H9 (cell line): ENCODE measurements around the gene DNM2. TPM values are rescaled to one million over a fixed set of nuclear protein-coding genes. Genes with fewer than 3 reads are reported as not detected.

Experiments
- DNase-seq: peaks from one replicate; pipeline ENCODE4 v3.0.0-alpha.2; 2017
- H2AFZ ChIP-seq: one replicate; pipeline ENCODE4 v1.6.1; 2013; ENCODE audit warnings: mild to moderate bottlenecking, low read length, control low read depth, moderate library complexity
- H2AK5ac ChIP-seq: 2 replicates; pipeline ENCODE4 v1.6.1; 2013; ENCODE audit warnings: low read length, control low read depth, mixed read lengths; ENCODE audit not compliant: insufficient read length
- H2BK120ac ChIP-seq: one replicate; pipeline ENCODE4 v1.6.1; 2013; ENCODE audit warnings: low read depth, mild to moderate bottlenecking, low read length, control low read depth, inconsistent platforms; ENCODE audit not compliant: poor library complexity, severe bottlenecking
- H2BK12ac ChIP-seq: 2 replicates; pipeline ENCODE4 v1.6.1; 2013; ENCODE audit warnings: low read length, control low read depth, mixed read lengths, low read depth; ENCODE audit not compliant: insufficient read length
- H2BK15ac ChIP-seq: 2 replicates; pipeline ENCODE4 v1.6.1; 2013; ENCODE audit warnings: low read depth, low read length, control low read depth
- H2BK20ac ChIP-seq: one replicate; pipeline ENCODE4 v1.6.1; 2013; ENCODE audit warnings: low read depth, mild to moderate bottlenecking, low read length, control low read depth, inconsistent platforms; ENCODE audit not compliant: poor library complexity, severe bottlenecking
- H2BK5ac ChIP-seq: 2 replicates; pipeline ENCODE4 v1.6.1; 2013; ENCODE audit warnings: low read length, control low read depth, mixed read lengths; ENCODE audit not compliant: insufficient read length
- H3K14ac ChIP-seq: 2 replicates; pipeline ENCODE4 v1.6.1; 2013; ENCODE audit warnings: low read length, control low read depth; ENCODE audit not compliant: insufficient read depth
- H3K18ac ChIP-seq: 2 replicates; pipeline ENCODE4 v1.6.1; 2013; ENCODE audit warnings: low read depth, mild to moderate bottlenecking, mixed read lengths, low read length, control low read depth; ENCODE audit not compliant: insufficient read length
- H3K23ac ChIP-seq: 2 replicates; pipeline ENCODE4 v1.6.1; 2013; ENCODE audit warnings: low read length, control low read depth, mixed read lengths, low read depth; ENCODE audit not compliant: insufficient read length
- H3K23me2 ChIP-seq: 2 replicates; pipeline ENCODE4 v1.6.1; 2013; ENCODE audit warnings: low read depth, mild to moderate bottlenecking, mixed read lengths, low read length, control low read depth; ENCODE audit not compliant: insufficient read length, poor library complexity, severe bottlenecking
- H3K27ac ChIP-seq: 2 replicates; pipeline ENCODE4 v1.5.1; 2013; ENCODE audit warnings: low read length, control low read depth, mixed read lengths, low read depth; ENCODE audit not compliant: insufficient read length
- H3K27me3 ChIP-seq: 2 replicates; pipeline ENCODE4 v1.6.1; 2013; ENCODE audit warnings: low read length, control low read depth, inconsistent platforms; ENCODE audit not compliant: insufficient read depth
- H3K4ac ChIP-seq: 2 replicates; pipeline ENCODE4 v1.6.1; 2013; ENCODE audit warnings: low read depth, mild to moderate bottlenecking, control low read depth, inconsistent platforms, low read length, moderate library complexity
- H3K4me1 ChIP-seq: 2 replicates; pipeline ENCODE4 v1.6.1; 2013; ENCODE audit warnings: low read length, control low read depth, inconsistent platforms; ENCODE audit not compliant: insufficient read depth
- H3K4me2 ChIP-seq: 2 replicates; pipeline ENCODE4 v1.6.1; 2013; ENCODE audit warnings: low read length, control low read depth, mixed read lengths; ENCODE audit not compliant: insufficient read length, insufficient read depth
- H3K56ac ChIP-seq: 2 replicates; pipeline ENCODE4 v1.6.1; 2013; ENCODE audit warnings: low read depth, mild to moderate bottlenecking, mixed read lengths, low read length, control low read depth; ENCODE audit not compliant: insufficient read length
- H3K79me1 ChIP-seq: 2 replicates; pipeline ENCODE4 v1.6.1; 2013; ENCODE audit warnings: low read depth, mild to moderate bottlenecking, moderate library complexity, low read length, control low read depth, inconsistent platforms; ENCODE audit not compliant: insufficient read depth, poor library complexity, severe bottlenecking
- H3K79me2 ChIP-seq: 2 replicates; pipeline ENCODE4 v1.6.1; 2013; ENCODE audit warnings: low read length, control low read depth, inconsistent platforms; ENCODE audit not compliant: insufficient read depth
- H3K9ac ChIP-seq: 2 replicates; pipeline ENCODE4 v1.6.1; 2013; ENCODE audit warnings: low read length, control low read depth, mixed read lengths; ENCODE audit not compliant: insufficient read length; ENCODE audit errors: extremely low read depth
- H3K9me3 ChIP-seq: one replicate; pipeline ENCODE4 v1.6.1; 2013; ENCODE audit warnings: low read depth, low read length, inconsistent platforms; ENCODE audit not compliant: control insufficient read depth
- H3T11ph ChIP-seq: one replicate; pipeline ENCODE4 v1.6.1; 2013; ENCODE audit warnings: mild to moderate bottlenecking, low read length, control low read depth, inconsistent platforms
- H4K20me1 ChIP-seq: one replicate; pipeline ENCODE4 v1.6.1; 2013; ENCODE audit not compliant: control insufficient read depth, insufficient read length, insufficient read depth
- H4K5ac ChIP-seq: 2 replicates; pipeline ENCODE4 v1.6.1; 2013; ENCODE audit warnings: low read depth, mild to moderate bottlenecking, mixed read lengths, low read length, control low read depth; ENCODE audit not compliant: insufficient read length
- H4K8ac ChIP-seq: replicated peaks from 2 replicates; pipeline ENCODE4 v1.6.1; 2013; ENCODE audit warnings: low read length, control low read depth, mixed read lengths, low read depth; ENCODE audit not compliant: insufficient read length
- H4K91ac ChIP-seq: 2 replicates; pipeline ENCODE4 v1.6.1; 2013; ENCODE audit warnings: low read depth, mild to moderate bottlenecking, moderate library complexity, mixed read lengths, low read length, control low read depth; ENCODE audit not compliant: insufficient read length
- H3K27ac Mint-ChIP-seq, 3 experiments: 2 replicates in 2 of 3; 3 replicates in 1 of 3; pipeline ENCODE4 v1.8.0; 2020 to 2021; ENCODE audit warnings: mixed read lengths in 3 of 3, mild to moderate bottlenecking in 1 of 3, moderate library complexity in 1 of 3
- H3K27me3 Mint-ChIP-seq: 2 replicates; pipeline ENCODE4 v1.8.0; 2021; ENCODE audit warnings: low read depth, mild to moderate bottlenecking, moderate library complexity, mixed read lengths
- H3K36me3 Mint-ChIP-seq, 3 experiments: 2 replicates in 2 of 3; 3 replicates in 1 of 3; pipeline ENCODE4 v1.8.0; 2020 to 2021; ENCODE audit warnings: low read depth in 3 of 3, mixed read lengths in 3 of 3; ENCODE audit not compliant: insufficient read depth in 1 of 3
- H3K4me1 Mint-ChIP-seq, 2 experiments: 2 replicates each; pipeline ENCODE4 v1.8.0; 2020; ENCODE audit warnings: mixed read lengths in 2 of 2
- H3K4me3 Mint-ChIP-seq, 2 experiments: 2 replicates in 1 of 2; 3 replicates in 1 of 2; pipeline ENCODE4 v1.8.0; 2020 to 2021; ENCODE audit warnings: mild to moderate bottlenecking in 2 of 2, mixed read lengths in 2 of 2, moderate library complexity in 1 of 2
- H3K9me3 Mint-ChIP-seq, 2 experiments: 2 replicates in 1 of 2; 3 replicates in 1 of 2; pipeline ENCODE4 v1.8.0; 2020; ENCODE audit warnings: mild to moderate bottlenecking in 2 of 2, mixed read lengths in 2 of 2, moderate library complexity in 1 of 2
- CTCF ChIP-seq: fragments of 200-600 bp; sonication (generic); conservative IDR thresholded peaks from 3 replicates; pipeline ENCODE4 v1.8.0; 2021; ENCODE audit warnings: antibody characterized with exemption, mild to moderate bottlenecking
- WGBS: extraction: QIAGEN DNeasy Blood & Tissue Kit; methylation state at CpG from one replicate; pipeline ENCODE4 v1.1.7; 2013; ENCODE audit warnings: missing lambda C conversion rate, low lambda C conversion rate, mixed read lengths; ENCODE audit not compliant: insufficient read length; ENCODE audit errors: extremely low coverage; 5-methylcytosine and 5-hydroxymethylcytosine counted together
- total RNA-seq: library from RNA; stranded (reverse); gene quantifications from 2 replicates; pipeline ENCODE4 v1.2.1, GENCODE V29; 2021

Gene DNM2
- total RNA-seq, 1 experiment from 2014 or later = 152 TPM

GRCh38 chr19:10764340-10764894 is 46.5 kb downstream of the DNM2 start:
- no peak for TF ChIP-seq CTCF
- Histone ChIP-seq H3K9me3 (no peaks in the 10 kb centered on the region), H3K14ac (no peak overlapping the region), H3K23me2 (no peaks in the 10 kb centered on the region), H2BK15ac (no peak overlapping the region), H3K4me2 (no peak overlapping the region), H3K79me2 (no peaks in the 10 kb centered on the region), H2BK20ac (no peak overlapping the region), H3K9ac (no peak overlapping the region), H3K4me1 (no peaks in the 10 kb centered on the region; the same call in 1 of the 2 replicates), H4K5ac (no peak overlapping the region), H3K27ac (no peak overlapping the region), H2BK5ac (no peak overlapping the region), H2BK120ac (no peak overlapping the region), H3K79me1 (no peaks in the 10 kb centered on the region), H2BK12ac (no peak overlapping the region), H3K27me3 (no peaks in the 10 kb centered on the region), H3K18ac (no peak overlapping the region), H2AFZ (no peak overlapping the region), H3K4ac (no peak overlapping the region), H4K91ac (no peak overlapping the region), H4K20me1 (no peaks in the 10 kb centered on the region), H3K23ac (no peak overlapping the region), H3T11ph (no peak overlapping the region), H4K8ac (no peak overlapping the region), H2AK5ac (no peak overlapping the region), H3K56ac (no peak overlapping the region)
- Mint-ChIP-seq H3K36me3 (peaks cover 8 to 35% (median 22%) of the 10 kb centered on the region in 3 experiments; a peak in 6 of 7 replicates), H3K27ac (peak overlapping the region; percentile 31 to 80 (median 46); a peak in 4 of 7 replicates), H3K4me3 (no peak overlapping the region), H3K27me3 (no peaks in the 10 kb centered on the region), H3K4me1 (peaks cover 11 to 18% of the 10 kb centered on the region in 2 experiments), H3K9me3 (no peaks in the 10 kb centered on the region)
- WGBS = no CpG with 5 or more reads among the region's 9 CpGs
- DNase-seq = no peak
